IPS DF 4.7 (cell line): ENCODE data around the gene STAT1.
"Not testable (repeated sequence)": the region's sequence is repeated elsewhere in the genome, so short reads cannot be mapped to it uniquely, and the experiment has no call there.

Experiments used
- DNase-seq: peaks from one replicate; pipeline ENCODE4 v3.0.0-alpha.2; 2013; ENCODE audit warnings: low spot score; ENCODE audit errors: extremely low read depth

STAT1 gene

GRCh38 chr2:190963088-190963487 is 50.9 kb downstream of the STAT1 start:
- no peak for DNase-seq

GRCh38 chr2:190961918-190962487 is 52.0 kb downstream of the STAT1 start:
- DNase-seq = no peak

- not testable (repeated sequence) for DNase-seq
Observed at GRCh38 chr2:190961117-190961516, 52.9 kb downstream of the STAT1 start.

GRCh38 chr2:190959911-190960788 is 53.8 kb downstream of the STAT1 start:
- no peak for DNase-seq

- no peak for DNase-seq
Observed at GRCh38 chr2:190953257-190953656, 60.7 kb downstream of the STAT1 start.

GRCh38 chr2:190950566-190950991 is 63.4 kb downstream of the STAT1 start:
- DNase-seq = no peak

- DNase-seq = no peak
Observed at GRCh38 chr2:190948671-190949070, 65.3 kb downstream of the STAT1 start.

GRCh38 chr2:190947711-190948251 is 66.2 kb downstream of the STAT1 start:
- DNase-seq = no peak

- no peak for DNase-seq
Observed at GRCh38 chr2:190947141-190947540, 66.8 kb downstream of the STAT1 start.

- no peak for DNase-seq
Observed at GRCh38 chr2:190943706-190944105, 70.3 kb downstream of the STAT1 start.

- DNase-seq = no peak
Observed at GRCh38 chr2:190942697-190943096, 71.3 kb downstream of the STAT1 start.

- no peak for DNase-seq
Observed at GRCh38 chr2:190941571-190941970, 72.4 kb downstream of the STAT1 start.

GRCh38 chr2:190940454-190940853 is 73.5 kb downstream of the STAT1 start:
- no peak for DNase-seq

GRCh38 chr2:190938771-190939335 is 75.1 kb downstream of the STAT1 start:
- no peak for DNase-seq

- DNase-seq = no peak
Observed at GRCh38 chr2:190935054-190935453, 78.9 kb downstream of the STAT1 start.

GRCh38 chr2:190933361-190933760 is 80.6 kb downstream of the STAT1 start:
- DNase-seq = no peak

GRCh38 chr2:190932514-190932913 is 81.5 kb downstream of the STAT1 start:
- no peak for DNase-seq

- no peak for DNase-seq
Observed at GRCh38 chr2:190930411-190930810, 83.6 kb downstream of the STAT1 start.

GRCh38 chr2:190929919-190930318 is 84.1 kb downstream of the STAT1 start:
- DNase-seq = no peak

GRCh38 chr2:190927301-190927700 is 86.7 kb downstream of the STAT1 start:
- no peak for DNase-seq

GRCh38 chr2:190922376-190922775 is 91.6 kb downstream of the STAT1 start:
- DNase-seq = no peak

GRCh38 chr2:190920085-190920484 is 93.9 kb downstream of the STAT1 start:
- no peak for DNase-seq
